Hematopoietic multipotent progenitor cell treated with erythropoietin and hydrocortisone succinate and interleukin-3 and kit ligand, for 17 days (in vitro differentiated cells): ENCODE measurements around the gene USP9Y.

Source experiments
- DNase-seq: peaks from one replicate; pipeline ENCODE4 v3.0.0-alpha.2; 2015; ENCODE audit warnings: low spot score

USP9Y gene

GRCh38 chrY:12765976-12766375, 64.9 kb downstream of the USP9Y start:
- no peak for DNase-seq

- DNase-seq, result no peak
Measured at GRCh38 chrY:12784521-12784920, 83.5 kb downstream of the USP9Y start.

- no peak for DNase-seq
Measured at GRCh38 chrY:12793999-12794398, 93.0 kb downstream of the USP9Y start.

GRCh38 chrY:12808046-12808445, 107.0 kb downstream of the USP9Y start:
- DNase-seq, result no peak

GRCh38 chrY:12809034-12809433, 108.0 kb downstream of the USP9Y start:
- DNase-seq, result no peak

- DNase-seq, result no peak
Measured at GRCh38 chrY:12823408-12823807, 122.4 kb downstream of the USP9Y start.

- no peak for DNase-seq
Measured at GRCh38 chrY:12826791-12827190, 125.8 kb downstream of the USP9Y start.

GRCh38 chrY:12833284-12833683, 132.3 kb downstream of the USP9Y start:
- DNase-seq, result no peak

GRCh38 chrY:12837550-12837949, 136.5 kb downstream of the USP9Y start:
- no peak for DNase-seq

GRCh38 chrY:12841368-12841767, 140.3 kb downstream of the USP9Y start:
- DNase-seq, result no peak

GRCh38 chrY:12846793-12847192, 145.8 kb downstream of the USP9Y start:
- DNase-seq, result no peak

GRCh38 chrY:12855791-12856275, 154.8 kb downstream of the USP9Y start:
- DNase-seq, result no peak

GRCh38 chrY:12867960-12868359, 166.9 kb downstream of the USP9Y start:
- no peak for DNase-seq

- DNase-seq, result no peak
Measured at GRCh38 chrY:12896973-12897372, 195.9 kb downstream of the USP9Y start.

- DNase-seq, result no peak
Measured at GRCh38 chrY:12898604-12899003, 197.6 kb downstream of the USP9Y start.

GRCh38 chrY:12904618-12905516, 203.8 kb downstream of the USP9Y start, which contains the start of gene DDX3Y:
Gene DDX3Y (plus strand): TSS chrY:12904868. CDS start chrY:12904937, 69 bp downstream.
- peak; percentile 91 for DNase-seq

- peak; percentile 60 for DNase-seq
Measured at GRCh38 chrY:12905517-12905872, 204.5 kb downstream of the USP9Y start.

GRCh38 chrY:12905895-12906294, 204.9 kb downstream of the USP9Y start:
- no peak for DNase-seq
